Measurements from ENCODE around the gene MAML3. TPM values are rescaled to one million over a fixed set of nuclear protein-coding genes. Genes with fewer than 3 reads are reported as not detected.
A peak's percentile ranks its signal among the peaks of the same experiment; 100 is the strongest.

Gene MAML3
- total and polyA plus RNA-seq, 8 donors, result 1.7 to 20.3 (median 8.4) TPM

DNA sequence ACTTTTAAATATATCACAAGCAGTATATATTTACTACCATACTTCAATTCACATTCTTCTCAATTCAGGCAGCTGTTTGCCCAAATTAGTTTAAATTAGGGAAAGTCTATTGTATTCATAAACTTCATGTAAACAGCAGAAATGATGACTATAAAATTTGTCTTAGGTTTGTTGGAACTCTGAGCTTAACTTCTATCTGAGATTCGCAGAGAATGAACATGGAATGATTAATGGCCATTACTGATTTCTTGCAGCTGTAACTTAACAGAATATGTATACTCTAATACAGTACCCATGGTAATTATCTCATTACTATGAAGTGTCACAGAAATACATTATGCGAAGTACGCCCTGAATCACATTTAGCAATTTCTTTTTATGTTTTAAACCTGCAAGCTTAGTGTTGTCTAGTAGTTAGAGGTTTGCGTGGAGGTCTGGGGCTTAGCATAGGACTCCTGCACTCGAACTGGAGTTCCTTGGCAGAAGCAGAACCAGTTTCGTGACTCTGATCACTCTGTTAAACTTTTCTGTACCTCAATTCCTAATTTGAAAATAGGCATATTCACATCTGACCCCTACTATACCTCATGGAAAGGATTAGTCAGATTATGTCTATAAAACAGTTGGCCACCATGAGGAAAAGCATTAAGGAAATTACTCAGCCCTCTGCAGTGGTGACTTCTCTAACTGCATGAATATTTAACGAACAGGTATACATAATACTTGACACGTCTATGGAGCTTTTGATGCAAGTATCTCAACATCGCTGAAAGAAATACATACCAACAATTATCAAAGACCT lies 245.1 kb downstream of the MAML3 start:
- no peaks in the 10 kb centered on the region for H3K36me3 ChIP-seq
- WGBS, 5 donors, result 73 to 82% (median 79%) methylated on average over 9 of the region's 9 CpGs
- no peaks in the 10 kb centered on the region for H3K9me3 ChIP-seq
- peak in 1 of 2 donors; percentile 46 for DNase-seq
- TF ChIP-seq EP300 (IDR thresholded peaks at IDR 0.05), result no peak
- TF ChIP-seq, protein P1, sequence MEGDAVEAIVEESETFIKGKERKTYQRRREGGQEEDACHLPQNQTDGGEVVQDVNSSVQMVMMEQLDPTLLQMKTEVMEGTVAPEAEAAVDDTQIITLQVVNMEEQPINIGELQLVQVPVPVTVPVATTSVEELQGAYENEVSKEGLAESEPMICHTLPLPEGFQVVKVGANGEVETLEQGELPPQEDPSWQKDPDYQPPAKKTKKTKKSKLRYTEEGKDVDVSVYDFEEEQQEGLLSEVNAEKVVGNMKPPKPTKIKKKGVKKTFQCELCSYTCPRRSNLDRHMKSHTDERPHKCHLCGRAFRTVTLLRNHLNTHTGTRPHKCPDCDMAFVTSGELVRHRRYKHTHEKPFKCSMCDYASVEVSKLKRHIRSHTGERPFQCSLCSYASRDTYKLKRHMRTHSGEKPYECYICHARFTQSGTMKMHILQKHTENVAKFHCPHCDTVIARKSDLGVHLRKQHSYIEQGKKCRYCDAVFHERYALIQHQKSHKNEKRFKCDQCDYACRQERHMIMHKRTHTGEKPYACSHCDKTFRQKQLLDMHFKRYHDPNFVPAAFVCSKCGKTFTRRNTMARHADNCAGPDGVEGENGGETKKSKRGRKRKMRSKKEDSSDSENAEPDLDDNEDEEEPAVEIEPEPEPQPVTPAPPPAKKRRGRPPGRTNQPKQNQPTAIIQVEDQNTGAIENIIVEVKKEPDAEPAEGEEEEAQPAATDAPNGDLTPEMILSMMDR (IDR thresholded peaks at IDR 0.05), result no peak
- no peak for TF ChIP-seq POLR2A (IDR thresholded peaks at IDR 0.05)
- no peak for TF ChIP-seq POLR2AphosphoS5 (IDR thresholded peaks at IDR 0.05)
- no peak overlapping the region for H3K27ac ChIP-seq
- intact Hi-C loops (cut with DNase I; ENCODE audit: low total_unique reads), result no loop called here
- H3K27me3 ChIP-seq, result no peaks in the 10 kb centered on the region
- H3K4me3 ChIP-seq, result no peak overlapping the region
- peaks cover 10 to 50% (median 23%) of the 10 kb centered on the region in 4 donors for H3K4me1 ChIP-seq

DNA sequence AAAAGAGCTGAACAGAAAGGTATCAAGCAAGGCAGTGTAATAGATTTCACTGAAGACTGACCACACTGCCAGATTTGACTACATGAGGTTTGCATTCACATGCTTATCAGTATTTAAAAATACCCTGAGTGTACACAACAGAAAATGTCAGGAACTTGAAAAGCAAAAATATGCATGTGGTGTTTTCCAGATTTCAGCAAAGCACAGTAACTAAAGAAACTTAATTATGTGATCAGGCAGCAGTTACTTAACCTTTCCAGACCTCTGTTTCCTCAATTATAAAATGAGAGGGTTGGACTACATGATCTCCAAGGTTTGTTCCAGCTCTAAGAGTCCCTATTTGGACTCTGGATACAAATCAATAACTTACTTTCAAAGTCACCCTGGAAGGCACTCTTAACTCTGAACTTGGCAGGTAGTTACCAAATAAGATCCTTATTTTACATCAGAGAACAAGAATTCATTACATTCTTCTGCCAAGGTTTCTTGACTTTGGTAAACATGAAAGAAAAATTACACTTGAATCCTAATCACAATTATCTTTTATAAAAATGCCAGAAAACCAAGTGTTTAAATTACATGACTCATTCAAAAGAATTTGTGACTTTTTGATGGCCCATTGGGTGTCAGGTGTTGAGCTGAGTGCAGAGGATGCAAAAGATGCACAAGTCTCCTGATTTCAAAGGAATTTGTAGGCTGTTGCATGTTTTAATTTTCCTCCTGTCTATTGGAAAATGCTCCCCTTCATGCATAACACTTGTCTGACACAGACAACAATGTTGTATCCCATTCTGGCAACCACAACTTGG lies 246.8 kb downstream of the MAML3 start:
- H3K27me3 ChIP-seq, result no peaks in the 10 kb centered on the region
- intact Hi-C loops (cut with DNase I; ENCODE audit: low total_unique reads), result no loop called here
- H3K27ac ChIP-seq, result peak overlapping the region in 2 of 5 donors; percentile 32 to 41
- TF ChIP-seq EP300 (IDR thresholded peaks at IDR 0.05), result no peak
- TF ChIP-seq POLR2AphosphoS5 (IDR thresholded peaks at IDR 0.05), result no peak
- TF ChIP-seq, protein P1 (IDR thresholded peaks at IDR 0.05), result no peak
- TF ChIP-seq POLR2A (IDR thresholded peaks at IDR 0.05), result no peak
- H3K36me3 ChIP-seq, result no peaks in the 10 kb centered on the region
- DNase-seq, result no peak
- peaks cover 0 to 36% (median 15%) of the 10 kb centered on the region in 4 donors for H3K4me1 ChIP-seq
- no peak overlapping the region for H3K4me3 ChIP-seq
- no peaks in the 10 kb centered on the region for H3K9me3 ChIP-seq

DNA sequence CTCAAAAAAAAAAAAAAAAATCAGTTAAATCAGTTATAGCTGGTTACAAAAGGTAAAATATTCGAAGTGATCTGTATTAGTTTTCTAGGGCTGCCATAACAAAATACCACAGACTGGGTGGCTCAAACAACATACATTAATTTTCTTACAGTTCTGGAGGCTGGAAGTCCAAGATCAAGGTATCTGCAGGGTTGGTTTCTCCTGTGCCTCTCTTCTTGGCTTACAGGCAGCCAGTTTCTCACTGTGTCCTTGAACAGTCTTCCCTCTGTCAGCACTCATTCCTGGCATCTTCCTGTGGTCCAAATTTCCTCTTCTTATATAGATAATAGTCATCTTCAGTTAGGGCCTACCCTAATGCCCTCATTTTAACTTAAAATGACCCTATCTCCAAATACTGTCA lies 248.5 kb downstream of the MAML3 start:
- peak overlapping the region in 1 of 5 donors; percentile 41 for H3K27ac ChIP-seq
- TF ChIP-seq POLR2AphosphoS5 (IDR thresholded peaks at IDR 0.05) (no peak), POLR2A (IDR thresholded peaks at IDR 0.05) (no peak)
- no peaks in the 10 kb centered on the region for H3K9me3 ChIP-seq
- H3K27me3 ChIP-seq, result no peaks in the 10 kb centered on the region
- no peaks in the 10 kb centered on the region for H3K36me3 ChIP-seq
- 85 to 95% (median 87%) methylated on average over 1 of the region's 1 CpG for whole genome bisulfite sequencing, 5 donors
- no peak for DNase-seq
- H3K4me1 ChIP-seq, result peaks cover 5 to 47% (median 23%) of the 10 kb centered on the region in 4 donors
- intact Hi-C loops (cut with DNase I; ENCODE audit: low total_unique reads), result no loop called here
- no peak overlapping the region for H3K4me3 ChIP-seq

DNA sequence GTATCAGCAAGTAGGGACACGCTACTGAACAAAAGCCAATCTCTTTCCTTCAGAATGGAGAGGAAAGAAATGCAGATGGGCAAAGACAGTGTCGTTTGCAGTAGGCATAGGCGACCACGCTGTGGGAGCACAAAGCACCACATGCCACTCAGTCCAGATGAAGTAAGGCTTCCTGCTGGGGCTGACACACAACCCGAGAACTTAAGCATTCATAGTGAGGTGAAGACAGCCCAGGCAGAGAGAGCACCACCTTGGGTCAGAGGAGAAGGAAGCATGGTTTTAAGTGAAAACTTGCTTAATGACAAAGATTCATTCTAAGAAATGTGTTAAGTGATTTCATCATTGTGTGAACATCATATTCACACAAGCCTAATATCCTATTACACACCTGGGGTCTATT lies 249.6 kb downstream of the MAML3 start:
- Histone ChIP-seq H3K27ac (no peak overlapping the region), H3K9me3 (no peaks in the 10 kb centered on the region), H3K27me3 (no peaks in the 10 kb centered on the region), H3K36me3 (no peaks in the 10 kb centered on the region), H3K4me3 (no peak overlapping the region), H3K4me1 (peaks cover 5 to 50% (median 23%) of the 10 kb centered on the region in 4 donors)
- TF ChIP-seq EP300 (IDR thresholded peaks at IDR 0.05) (no peak), POLR2AphosphoS5 (IDR thresholded peaks at IDR 0.05) (no peak), POLR2A (IDR thresholded peaks at IDR 0.05) (no peak)
- TF ChIP-seq, protein P1 (IDR thresholded peaks at IDR 0.05), result no peak
- intact Hi-C loops (cut with DNase I; ENCODE audit: low total_unique reads), result no loop called here
- no peak for DNase-seq
- 94 to 99% (median 96%) methylated on average over 5 of the region's 5 CpGs for WGBS, 5 donors
